CD4-positive, alpha-beta T cell treated with Interleukin-10 for 1 hour (primary cell): ENCODE measurements around the gene RNF223.
"Not testable (repeated sequence)": the region's sequence is repeated elsewhere in the genome, so short reads cannot be mapped to it uniquely, and the experiment has no call there.

Experiments
- DNase-seq: peaks from one replicate; pipeline ENCODE4 v3.0.0-alpha.2; 2020

The RNF223 gene

GRCh38 chr1:1085911-1086841 lies 12.1 kb upstream of the RNF223 start:
- DNase-seq: no peak

GRCh38 chr1:1085171-1085841 lies 11.2 kb upstream of the RNF223 start:
- no peak for DNase-seq

- no peak for DNase-seq
Observed at GRCh38 chr1:1084372-1085170, 10.5 kb upstream of the RNF223 start.

GRCh38 chr1:1083416-1084371 lies 9.6 kb upstream of the RNF223 start:
- DNase-seq: no peak

- DNase-seq: no peak
Observed at GRCh38 chr1:1082776-1083415, 8.8 kb upstream of the RNF223 start.

- no peak for DNase-seq
Observed at GRCh38 chr1:1082239-1082775, 8.2 kb upstream of the RNF223 start.

GRCh38 chr1:1081311-1082238 lies 7.5 kb upstream of the RNF223 start:
- DNase-seq: no peak

- no peak for DNase-seq
Observed at GRCh38 chr1:1080951-1081310, 6.8 kb upstream of the RNF223 start.

GRCh38 chr1:1080122-1080757 lies 6.1 kb upstream of the RNF223 start:
- DNase-seq: no peak

GRCh38 chr1:1079408-1080121 lies 5.5 kb upstream of the RNF223 start:
- DNase-seq: peak; percentile 29

GRCh38 chr1:1077396-1077795 lies 3.3 kb upstream of the RNF223 start:
- not testable (repeated sequence) for DNase-seq

GRCh38 chr1:1075148-1075935 lies 1.2 kb upstream of the RNF223 start:
- DNase-seq: no peak

GRCh38 chr1:1074631-1075147 lies 583 bp upstream of the RNF223 start:
- no peak for DNase-seq

- no peak for DNase-seq
Observed at GRCh38 chr1:1072849-1073742, 1.0 kb downstream of the RNF223 start.

GRCh38 chr1:1072299-1072848 lies 1.7 kb downstream of the RNF223 start:
- no peak for DNase-seq

GRCh38 chr1:1071486-1072298 lies 2.4 kb downstream of the RNF223 start:
- DNase-seq: no peak
